ENCODE measurements around the gene MYH14.

DNA sequence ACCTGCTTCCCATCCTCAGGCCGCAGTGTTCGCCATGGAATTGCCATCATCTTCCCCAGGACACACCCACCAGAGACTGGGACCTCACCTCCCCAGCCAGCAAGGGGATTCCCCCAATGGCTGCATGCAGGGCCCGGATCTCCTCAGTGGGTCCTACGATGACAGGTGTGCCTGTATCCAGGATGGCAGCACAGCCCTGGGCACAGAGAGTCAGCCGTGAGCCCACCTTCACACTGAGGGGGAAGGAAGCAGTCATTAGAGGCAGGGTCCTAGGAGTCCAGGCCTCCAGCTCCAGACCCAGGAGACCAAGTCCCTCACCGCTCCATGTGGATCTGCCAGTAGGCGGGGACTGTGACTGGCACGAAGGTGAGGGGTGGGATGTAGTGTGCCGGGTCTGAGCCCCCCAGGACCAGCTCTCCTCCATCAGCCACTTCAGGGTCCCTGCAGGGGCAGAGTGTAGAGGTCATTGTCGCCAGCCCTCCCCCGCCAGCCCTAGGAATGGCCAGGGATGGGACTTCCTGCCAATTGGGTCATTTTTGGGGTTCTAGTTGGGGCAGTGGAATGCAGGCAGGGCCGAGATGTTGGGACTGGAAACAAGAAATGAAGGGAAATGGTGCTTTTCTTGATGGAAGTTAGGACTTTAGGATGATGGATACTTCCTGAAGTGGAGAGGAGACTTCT, 131.5 kb downstream of the MYH14 start:
- no peak for TF ChIP-seq POLR2AphosphoS5 (IDR thresholded peaks at IDR 0.05; ENCODE audit: low read depth, low read length)
- TF ChIP-seq CTCF (IDR thresholded peaks at IDR 0.05) = no peak
- no peak for TF ChIP-seq REST (IDR thresholded peaks at IDR 0.05; ENCODE audit: low read depth, low read length)
- TF ChIP-seq RCOR1 (IDR thresholded peaks at IDR 0.05; ENCODE audit: low read length) = no peak
- TF ChIP-seq, protein P1, sequence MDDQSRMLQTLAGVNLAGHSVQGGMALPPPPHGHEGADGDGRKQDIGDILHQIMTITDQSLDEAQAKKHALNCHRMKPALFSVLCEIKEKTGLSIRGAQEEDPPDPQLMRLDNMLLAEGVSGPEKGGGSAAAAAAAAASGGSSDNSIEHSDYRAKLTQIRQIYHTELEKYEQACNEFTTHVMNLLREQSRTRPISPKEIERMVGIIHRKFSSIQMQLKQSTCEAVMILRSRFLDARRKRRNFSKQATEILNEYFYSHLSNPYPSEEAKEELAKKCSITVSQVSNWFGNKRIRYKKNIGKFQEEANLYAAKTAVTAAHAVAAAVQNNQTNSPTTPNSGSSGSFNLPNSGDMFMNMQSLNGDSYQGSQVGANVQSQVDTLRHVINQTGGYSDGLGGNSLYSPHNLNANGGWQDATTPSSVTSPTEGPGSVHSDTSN (IDR thresholded peaks at IDR 0.05) = no peak
- TF ChIP-seq TCF12 (IDR thresholded peaks at IDR 0.05) = no peak
- no peak for TF ChIP-seq TEAD4 (IDR thresholded peaks at IDR 0.05; ENCODE audit: borderline replicate concordance, insufficient read depth)
- no peak for TF ChIP-seq SMC3 (IDR thresholded peaks at IDR 0.05; ENCODE audit: low read depth, low read length)
- no peak for TF ChIP-seq RFX5 (IDR thresholded peaks at IDR 0.05; ENCODE audit: low read length)
- TF ChIP-seq JUND (IDR thresholded peaks at IDR 0.05) = no peak
- TF ChIP-seq YY1 (IDR thresholded peaks at IDR 0.05; ENCODE audit: low read depth) = no peak

All from SK-N-SH (cell line).